Measurements from ENCODE around the gene DNAAF1. TPM values are rescaled to one million over a fixed set of nuclear protein-coding genes. Genes with fewer than 3 reads are reported as not detected.

DNAAF1 gene
- total and polyA plus RNA-seq, 2 experiments from 2014 or later = 0.42 TPM

- Histone ChIP-seq H2AFZ (peak overlapping the region; percentile 52; the same call in 1 of the 2 replicates), H3K4me1 (ENCODE audit: insufficient read depth) (no peaks in the 10 kb centered on the region), H3K9me2 (ENCODE audit: insufficient read depth) (no peaks in the 10 kb centered on the region), H4K20me1 (replicated peaks; ENCODE audit: insufficient read depth) (no peaks in the 10 kb centered on the region), H3K79me2 (replicated peaks; ENCODE audit: insufficient read depth) (no peaks in the 10 kb centered on the region), H3K27ac (ENCODE audit: low read depth) (no peak overlapping the region), H3K27me3 (ENCODE audit: insufficient read depth) (no peaks in the 10 kb centered on the region), H3K4me3 (no peak overlapping the region), H3K4me2 (no peak overlapping the region), H3K36me3 (ENCODE audit: insufficient read depth) (no peaks in the 10 kb centered on the region), H3F3A (replicated peaks; ENCODE audit: low read depth) (no peaks in the 10 kb centered on the region)
- peaks cover 8% of the 10 kb centered on the region for H3K27me3 Mint-ChIP-seq (ENCODE audit: insufficient read depth, low read depth, poor library complexity)
- TF ChIP-seq CTCF (conservative IDR thresholded peaks at IDR 0.05; ENCODE audit: low read depth in 2 of 2) = peak in 1 of 2 experiments; percentile 9; a peak in 3 of 4 replicates
- no peak for TF ChIP-seq NANOG (IDR thresholded peaks at IDR 0.05; ENCODE audit: borderline replicate concordance)
- ATAC-seq = no peak
- H3K4me1 Mint-ChIP-seq = no peaks in the 10 kb centered on the region
- peaks cover 2% of the 10 kb centered on the region; the same call in 2 of the 3 replicates for H3K9me3 Mint-ChIP-seq
- H3K36me3 Mint-ChIP-seq (ENCODE audit: low read depth) = no peaks in the 10 kb centered on the region
- H3K27ac Mint-ChIP-seq = no peak overlapping the region
- H3K4me3 Mint-ChIP-seq = no peak overlapping the region
- DNase-seq (ENCODE audit: low spot score) = no peak
Measured at GRCh38 chr16:84156342-84156784, 11.3 kb downstream of the DNAAF1 start.

GRCh38 chr16:84159007-84159406, 13.9 kb downstream of the DNAAF1 start:
- no peaks in the 10 kb centered on the region for H3K36me3 Mint-ChIP-seq (ENCODE audit: low read depth)
- H3K27me3 Mint-ChIP-seq (ENCODE audit: insufficient read depth, low read depth, poor library complexity) = peaks cover 6% of the 10 kb centered on the region
- DNase-seq (ENCODE audit: low spot score) (no peak), ATAC-seq (peak; percentile 75)
- peaks cover 2% of the 10 kb centered on the region; the same call in 2 of the 3 replicates for H3K9me3 Mint-ChIP-seq
- H3K36me3 ChIP-seq (ENCODE audit: insufficient read depth) = no peaks in the 10 kb centered on the region
- H3K4me2 ChIP-seq = no peak overlapping the region
- no peaks in the 10 kb centered on the region for H3K9me2 ChIP-seq (ENCODE audit: insufficient read depth)
- no peak overlapping the region for H3K4me3 ChIP-seq
- H3K27me3 ChIP-seq (ENCODE audit: insufficient read depth) = no peaks in the 10 kb centered on the region
- no peaks in the 10 kb centered on the region for H4K20me1 ChIP-seq (replicated peaks; ENCODE audit: insufficient read depth)
- no peak overlapping the region for H3K4me3 Mint-ChIP-seq
- H3K4me1 Mint-ChIP-seq = no peaks in the 10 kb centered on the region
- no peak overlapping the region for H3K27ac Mint-ChIP-seq
- H3K27ac ChIP-seq (ENCODE audit: low read depth) = no peak overlapping the region
- H3K79me2 ChIP-seq (replicated peaks; ENCODE audit: insufficient read depth) = no peaks in the 10 kb centered on the region
- no peaks in the 10 kb centered on the region for H3K4me1 ChIP-seq (ENCODE audit: insufficient read depth)
- H2AFZ ChIP-seq = peak overlapping the region; percentile 82; the same call in 1 of the 2 replicates
- no peaks in the 10 kb centered on the region for H3F3A ChIP-seq (replicated peaks; ENCODE audit: low read depth)
- TF ChIP-seq JUNB (IDR thresholded peaks at IDR 0.05; ENCODE audit: unreplicated experiment) = no peak
- TF ChIP-seq ETS1 (IDR thresholded peaks at IDR 0.05) = no peak
- no peak for TF ChIP-seq CREB1 (CRISPR knock-in tag; IDR thresholded peaks at IDR 0.05; ENCODE audit: low read depth)
- no peak for TF ChIP-seq ZNF462 (CRISPR knock-in tag; IDR thresholded peaks at IDR 0.05)
- TF ChIP-seq STAT1 (IDR thresholded peaks at IDR 0.05; ENCODE audit: unreplicated experiment) = no peak
- TF ChIP-seq ZNF331 (CRISPR knock-in tag; IDR thresholded peaks at IDR 0.05; ENCODE audit: low read depth) = no peak
- no peak for TF ChIP-seq NANOG (IDR thresholded peaks at IDR 0.05; ENCODE audit: borderline replicate concordance)
- TF ChIP-seq EZH2 (IDR thresholded peaks at IDR 0.05; ENCODE audit: low read depth, unreplicated experiment) = no peak
